ENCODE measurements around the gene USP31.
"Not testable (repeated sequence)": the region's sequence is repeated elsewhere in the genome, so short reads cannot be mapped to it uniquely, and the experiment has no call there.

Gene USP31

GRCh38 chr16:23131931-23132621 is 17.2 kb downstream of the USP31 start:
- no peak for DNase-seq (ENCODE audit: low read depth in 2 of 2)

GRCh38 chr16:23131436-23131835 is 17.8 kb downstream of the USP31 start:
- no peak for DNase-seq (ENCODE audit: low read depth in 2 of 2)

GRCh38 chr16:23131036-23131435 is 18.2 kb downstream of the USP31 start:
- DNase-seq (ENCODE audit: low read depth in 2 of 2), result no peak

- DNase-seq (ENCODE audit: low read depth in 2 of 2), result no peak
Observed at GRCh38 chr16:23129686-23130085, 19.6 kb downstream of the USP31 start.

- no peak for DNase-seq (ENCODE audit: low read depth in 2 of 2)
Observed at GRCh38 chr16:23128056-23128455, 21.2 kb downstream of the USP31 start.

- DNase-seq (ENCODE audit: low read depth in 2 of 2), result no peak
Observed at GRCh38 chr16:23125277-23125676, 24.0 kb downstream of the USP31 start.

GRCh38 chr16:23124315-23124714 is 24.9 kb downstream of the USP31 start:
- no peak for DNase-seq (ENCODE audit: low read depth in 2 of 2)

GRCh38 chr16:23122144-23122543 is 27.1 kb downstream of the USP31 start:
- no peak for DNase-seq (ENCODE audit: low read depth in 2 of 2)

GRCh38 chr16:23121024-23121423 is 28.2 kb downstream of the USP31 start:
- DNase-seq (ENCODE audit: low read depth in 2 of 2), result no peak

GRCh38 chr16:23120562-23120961 is 28.7 kb downstream of the USP31 start:
- no peak for DNase-seq (ENCODE audit: low read depth in 2 of 2)

GRCh38 chr16:23119570-23119969 is 29.7 kb downstream of the USP31 start:
- no peak for DNase-seq (ENCODE audit: low read depth in 2 of 2)

- DNase-seq (ENCODE audit: low read depth in 2 of 2), result no peak
Observed at GRCh38 chr16:23114131-23114904, 34.9 kb downstream of the USP31 start.

- DNase-seq (ENCODE audit: low read depth in 2 of 2), result no peak
Observed at GRCh38 chr16:23113185-23113584, 36.1 kb downstream of the USP31 start.

GRCh38 chr16:23110257-23110899 is 38.9 kb downstream of the USP31 start:
- no peak for DNase-seq (ENCODE audit: low read depth in 2 of 2)

GRCh38 chr16:23107936-23108335 is 41.3 kb downstream of the USP31 start:
- no peak for DNase-seq (ENCODE audit: low read depth in 2 of 2)

GRCh38 chr16:23107117-23107516 is 42.1 kb downstream of the USP31 start:
- DNase-seq (ENCODE audit: low read depth in 2 of 2), result no peak

GRCh38 chr16:23105309-23105708 is 43.9 kb downstream of the USP31 start:
- DNase-seq (ENCODE audit: low read depth in 2 of 2), result no peak

- DNase-seq (ENCODE audit: low read depth in 2 of 2), result no peak
Observed at GRCh38 chr16:23104032-23104955, 45.0 kb downstream of the USP31 start.

GRCh38 chr16:23103603-23104002 is 45.6 kb downstream of the USP31 start:
- DNase-seq (ENCODE audit: low read depth in 2 of 2), result no peak

GRCh38 chr16:23101012-23101550 is 48.2 kb downstream of the USP31 start:
- no peak for DNase-seq (ENCODE audit: low read depth in 2 of 2)

- DNase-seq (ENCODE audit: low read depth in 2 of 2), result not testable (repeated sequence)
Observed at GRCh38 chr16:23096450-23096849, 52.8 kb downstream of the USP31 start.
